Panc1 (cell line): Measurements from ENCODE around the gene RNF34. TPM values are rescaled to one million over a fixed set of nuclear protein-coding genes. Genes with fewer than 3 reads are reported as not detected.

ENCODE experiments used
- ATAC-seq: fragments of 200-7000 bp; cut with Tn5 transposase; 2 replicates; pipeline ENCODE4 v1.9.1; 2020; ENCODE audit warnings: mild to moderate bottlenecking, moderate library complexity
- BruUV-seq: library from RNA; stranded (reverse); fragments of 400-500 nt; replicated peaks from 2 replicates; lab custom pipeline; 2021; lab: Mats Ljungman, UMichigan
- CTCF ChIA-PET: fragments of 300-600 bp; sonication (Branson Sonifier 250); formaldehyde crosslinking; loops from one replicate; lab custom pipeline; 2022; ENCODE audit warnings: antibody characterized with exemption; lab: Charles Lee
- POLR2A ChIA-PET: fragments of 300-600 bp; sonication (Branson Sonifier 250); formaldehyde crosslinking; loops from one replicate; lab custom pipeline; 2022; ENCODE audit warnings: antibody characterized with exemption; lab: Charles Lee
- DNase-seq: peaks from one replicate; pipeline ENCODE4 v3.0.0-alpha.2; 2010; ENCODE audit warnings: low read depth, low spot score
- H3K27ac ChIP-seq: 2 replicates; pipeline ENCODE4 v1.5.1; 2011; ENCODE audit warnings: mild to moderate bottlenecking, low read length, inconsistent platforms
- H3K27me3 ChIP-seq: fragments of 200-500 bp; sonication (Bioruptor generic); 2 replicates; pipeline ENCODE4 v1.6.0; 2014; ENCODE audit warnings: low read length, inconsistent platforms; ENCODE audit not compliant: control insufficient read depth, insufficient read depth
- H3K36me3 ChIP-seq: fragments of 200-500 bp; sonication (Bioruptor generic); 2 replicates; pipeline ENCODE4 v1.5.1; 2014; ENCODE audit warnings: inconsistent platforms, mild to moderate bottlenecking, low read length, moderate library complexity; ENCODE audit not compliant: control insufficient read depth, insufficient read depth
- H3K4me1 ChIP-seq: 2 replicates; pipeline ENCODE4 v1.5.1; 2011; ENCODE audit warnings: inconsistent platforms, mild to moderate bottlenecking, low read length, moderate library complexity; ENCODE audit not compliant: control insufficient read depth, insufficient read depth
- H3K4me3 ChIP-seq, 2 experiments: 2 replicates each; pipeline ENCODE4 v1.5.1; 2011 to 2012; ENCODE audit warnings: low read depth in 2 of 2, low read length in 2 of 2, mild to moderate bottlenecking in 2 of 2, inconsistent platforms in 1 of 2, moderate library complexity in 1 of 2
- H3K9me3 ChIP-seq: fragments of 200-500 bp; sonication (Bioruptor generic); 2 replicates; pipeline ENCODE4 v1.5.1; 2014; ENCODE audit warnings: low read depth, mild to moderate bottlenecking, inconsistent platforms, low read length, moderate library complexity; ENCODE audit not compliant: control insufficient read depth, insufficient read depth
- CTCF ChIP-seq: fragments of 450-650 bp; IDR thresholded peaks from 2 replicates; pipeline ENCODE4 v1.5.1; 2017; ENCODE audit warnings: mild to moderate bottlenecking
- POLR2AphosphoS5 ChIP-seq: IDR thresholded peaks from 2 replicates; pipeline ENCODE4 v1.6.1; 2012; ENCODE audit warnings: mild to moderate bottlenecking, low read depth, low read length, moderate library complexity
- SIN3A ChIP-seq: IDR thresholded peaks from 2 replicates; pipeline ENCODE4 v1.6.1; 2012; ENCODE audit warnings: low read depth, mild to moderate bottlenecking, low read length, moderate library complexity, borderline replicate concordance; ENCODE audit not compliant: insufficient read depth
- TCF7L2 ChIP-seq: IDR thresholded peaks from 2 replicates; pipeline ENCODE4 v1.6.1; 2011; ENCODE audit warnings: mild to moderate bottlenecking, low read depth, low read length, inconsistent platforms
- in situ Hi-C: cut with HindIII; loops from 2 replicates; pipeline ENCODE4 v1.10.0; 2016; ENCODE audit warnings: low sequenced_read_pairs, low pct_unique_long_range_greater_than_20kb
- intact Hi-C: fragments of 100-400 bp; cut with micrococcal nuclease; formaldehyde crosslinking; loops from one replicate; pipeline ENCODE4 v1.10.0; 2022; ENCODE audit not compliant: unreplicated experiment
- total RNA-seq: library from RNA; stranded (reverse); gene quantifications from one replicate; pipeline ENCODE4 v1.2.1, GENCODE V29; 2021; ENCODE audit not compliant: unreplicated experiment
- TF ChIP-seq, protein P1 (sequence below), 2 experiments: IDR thresholded peaks; 2 replicates each; pipeline ENCODE4 v1.6.1; 2011 to 2012; ENCODE audit warnings: low read depth in 2 of 2, control low read depth in 1 of 2, low read length in 1 of 2, mild to moderate bottlenecking in 1 of 2, moderate library complexity in 1 of 2; ENCODE audit not compliant: insufficient read depth in 1 of 2

The RNF34 gene
- total RNA-seq, 1 experiment from 2014 or later = 52.4 TPM

DNA sequence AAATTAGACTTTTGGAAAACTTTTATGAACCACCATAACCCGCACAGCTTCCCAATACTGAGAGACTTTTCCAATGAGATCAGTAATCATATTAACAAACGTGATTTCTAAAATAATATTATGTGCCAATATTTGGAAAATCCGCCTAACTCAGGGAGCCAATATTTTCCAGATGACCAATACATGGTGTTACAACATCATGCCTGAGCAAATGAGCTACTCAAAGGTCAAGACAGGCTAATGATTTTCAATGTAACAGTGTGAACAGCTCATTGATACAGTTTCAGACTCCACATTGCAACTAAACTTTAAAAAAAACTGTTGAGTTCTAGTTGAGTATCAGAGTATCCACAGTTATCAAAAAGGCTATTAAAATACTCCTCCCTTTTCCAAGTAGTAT lies 46.8 kb downstream of the RNF34 start:
- Histone ChIP-seq H3K4me1 (peaks cover 4% of the 10 kb centered on the region; the same call in 1 of the 2 replicates), H3K27me3 (no peaks in the 10 kb centered on the region), H3K4me3 (no peak overlapping the region), H3K27ac (no peak overlapping the region), H3K9me3 (no peaks in the 10 kb centered on the region), H3K36me3 (no peaks in the 10 kb centered on the region; the same call in none of the 2 replicates)
- in situ Hi-C loops (no loop called here), intact Hi-C loops (no loop called here)
- CTCF ChIA-PET = no interaction called here
- ATAC-seq (no peak), DNase-seq (no peak)
- POLR2A ChIA-PET = interaction anchor here (0.6 kb wide), 1 partner anchor 46 kb away, joined by 3 read pairs; no protein-coding TSS in a partner anchor
- BruUV-seq = no TSS peak
- TF ChIP-seq CTCF (no peak), POLR2AphosphoS5 (no peak), SIN3A (no peak), TCF7L2 (no peak)
- TF ChIP-seq, protein P1, sequence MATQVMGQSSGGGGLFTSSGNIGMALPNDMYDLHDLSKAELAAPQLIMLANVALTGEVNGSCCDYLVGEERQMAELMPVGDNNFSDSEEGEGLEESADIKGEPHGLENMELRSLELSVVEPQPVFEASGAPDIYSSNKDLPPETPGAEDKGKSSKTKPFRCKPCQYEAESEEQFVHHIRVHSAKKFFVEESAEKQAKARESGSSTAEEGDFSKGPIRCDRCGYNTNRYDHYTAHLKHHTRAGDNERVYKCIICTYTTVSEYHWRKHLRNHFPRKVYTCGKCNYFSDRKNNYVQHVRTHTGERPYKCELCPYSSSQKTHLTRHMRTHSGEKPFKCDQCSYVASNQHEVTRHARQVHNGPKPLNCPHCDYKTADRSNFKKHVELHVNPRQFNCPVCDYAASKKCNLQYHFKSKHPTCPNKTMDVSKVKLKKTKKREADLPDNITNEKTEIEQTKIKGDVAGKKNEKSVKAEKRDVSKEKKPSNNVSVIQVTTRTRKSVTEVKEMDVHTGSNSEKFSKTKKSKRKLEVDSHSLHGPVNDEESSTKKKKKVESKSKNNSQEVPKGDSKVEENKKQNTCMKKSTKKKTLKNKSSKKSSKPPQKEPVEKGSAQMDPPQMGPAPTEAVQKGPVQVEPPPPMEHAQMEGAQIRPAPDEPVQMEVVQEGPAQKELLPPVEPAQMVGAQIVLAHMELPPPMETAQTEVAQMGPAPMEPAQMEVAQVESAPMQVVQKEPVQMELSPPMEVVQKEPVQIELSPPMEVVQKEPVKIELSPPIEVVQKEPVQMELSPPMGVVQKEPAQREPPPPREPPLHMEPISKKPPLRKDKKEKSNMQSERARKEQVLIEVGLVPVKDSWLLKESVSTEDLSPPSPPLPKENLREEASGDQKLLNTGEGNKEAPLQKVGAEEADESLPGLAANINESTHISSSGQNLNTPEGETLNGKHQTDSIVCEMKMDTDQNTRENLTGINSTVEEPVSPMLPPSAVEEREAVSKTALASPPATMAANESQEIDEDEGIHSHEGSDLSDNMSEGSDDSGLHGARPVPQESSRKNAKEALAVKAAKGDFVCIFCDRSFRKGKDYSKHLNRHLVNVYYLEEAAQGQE (IDR thresholded peaks at IDR 0.05; ENCODE audit: insufficient read depth in 1 of 2, low read depth in 2 of 2, low read length in 1 of 2) = no peak

- Histone ChIP-seq H3K4me1 (no peaks in the 10 kb centered on the region), H3K27me3 (no peaks in the 10 kb centered on the region), H3K27ac (no peak overlapping the region), H3K9me3 (no peaks in the 10 kb centered on the region), H3K36me3 (no peaks in the 10 kb centered on the region; the same call in 1 of the 2 replicates), H3K4me3 (no peak overlapping the region)
- in situ Hi-C loops (no loop called here), intact Hi-C loops (no loop called here)
- ATAC-seq (no peak), DNase-seq (no peak)
- CTCF ChIA-PET = no interaction called here
- TF ChIP-seq POLR2AphosphoS5 (no peak), SIN3A (no peak), CTCF (no peak), TCF7L2 (no peak)
- TF ChIP-seq, protein P1 (IDR thresholded peaks at IDR 0.05; ENCODE audit: insufficient read depth in 1 of 2, low read depth in 2 of 2, low read length in 1 of 2) = no peak
- no TSS peak for BruUV-seq
- POLR2A ChIA-PET = interaction anchor here (0.5 to 0.7 kb wide), 2 partner anchors 35 to 44 kb away, joined by 7 to 9 read pairs; no protein-coding TSS in a partner anchor
Measured at GRCh38 chr12:121448771-121449315, 48.9 kb downstream of the RNF34 start.
